Psoas muscle (tissue), 8 donors: ENCODE results near the gene AHR. TPM values are rescaled to one million over a fixed set of nuclear protein-coding genes. Genes with fewer than 3 reads are reported as not detected.

Experiments
- ATAC-seq, 4 donors: fragments of 200-7000 bp; cut with Tn5 transposase; one replicate each; pipeline ENCODE4 v1.9.1; 2020; ENCODE audit warnings: moderate library complexity in 3 of 4, mild to moderate bottlenecking in 2 of 4
- DNase-seq, 2 donors: peaks; one replicate each; pipeline ENCODE4 v3.0.0-alpha.2; 2020
- H3K27ac ChIP-seq: fragments of 200-600 bp; one replicate; pipeline ENCODE4 v1.8.0; 2022
- H3K27me3 ChIP-seq, 3 donors: fragments of 200-600 bp in 1 of 3; one replicate each; pipeline versions ENCODE4 v1.6.1 to v1.8.0; 2013 to 2022; ENCODE audit warnings: low read length in 2 of 3, mild to moderate bottlenecking in 2 of 3, moderate library complexity in 1 of 3; ENCODE audit not compliant: insufficient read depth in 3 of 3
- H3K36me3 ChIP-seq, 2 donors: fragments of 200-600 bp in 1 of 2; one replicate each; pipeline versions ENCODE4 v1.6.1 to v1.8.0; 2013 to 2022; ENCODE audit warnings: low read depth in 1 of 2, mild to moderate bottlenecking in 1 of 2, moderate library complexity in 1 of 2; ENCODE audit not compliant: insufficient read depth in 1 of 2
- H3K4me1 ChIP-seq: fragments of 200-600 bp; one replicate; pipeline ENCODE4 v1.8.0; 2022
- H3K4me3 ChIP-seq: fragments of 200-600 bp; one replicate; pipeline ENCODE4 v1.8.0; 2022; ENCODE audit warnings: mild to moderate bottlenecking
- H3K9me3 ChIP-seq: fragments of 200-600 bp; one replicate; pipeline ENCODE4 v1.8.0; 2022
- CTCF ChIP-seq: fragments of 200-600 bp; IDR thresholded peaks from one replicate; pipeline ENCODE4 v1.8.0; 2022; ENCODE audit warnings: antibody characterized with exemption
- WGBS, 3 donors: extraction: QIAGEN DNeasy Blood & Tissue Kit; methylation state at CpG; one replicate each; pipeline versions ENCODE4 v1.1.6 to v1.1.7; 2013; 5-methylcytosine and 5-hydroxymethylcytosine counted together
- intact Hi-C, 2 donors: fragments of 100-400 bp; cut with DNase I; formaldehyde crosslinking; loops; one replicate each; pipeline versions ENCODE4 v1.11.0 to v1.14.2; 2022
- polyA plus RNA-seq, 3 donors: library from polyadenylated mRNA; stranded (reverse); fragments of 200-250 nt; gene quantifications; one replicate each; pipeline ENCODE4 v1.2.3, GENCODE V29; 2013
- total RNA-seq, 4 donors: library from RNA; stranded (reverse); fragmentation: NEBNext Ultra II Directional in 2 of 4; extraction: Animal tissue kit (Norgen Biotek cat#: 25700) in 2 of 4; gene quantifications; one replicate each; pipeline versions ENCODE4 v1.2.1 to v1.2.4, GENCODE V29; 2021 to 2023
- donor health status: healthy with polysubstance abuse.
- donor health status: DM: no; HTN: no; CAD: no; lungs with moderate emphysema.
- donor health status: Bipolar disorder and iron deficiency.
- donor health status: healthy.
- donor health status: DM: yes; HTN: yes; CAD: no.
- donor health status: DM: no; HTN: no; CAD: no.
- donor health status: DM: no; HTN: no; CAD: no.
- donor health status: DM: yes; HTN: yes; CAD: no.

AHR gene
- total and polyA plus RNA-seq, 7 donors: 1.4 to 9.2 (median 3.8) TPM

- no peaks in the 10 kb centered on the region for H3K36me3 ChIP-seq
- WGBS, 3 donors: 79 to 82% (median 82%) methylated on average over 2 of the region's 2 CpGs
- no peaks in the 10 kb centered on the region for H3K27me3 ChIP-seq
- TF ChIP-seq CTCF: no peak
- intact Hi-C loops: no loop called here
- H3K4me3 ChIP-seq: no peak overlapping the region
- no peaks in the 10 kb centered on the region for H3K9me3 ChIP-seq
- no peak for ATAC-seq
- no peak overlapping the region for H3K27ac ChIP-seq
- H3K4me1 ChIP-seq: no peaks in the 10 kb centered on the region
- no peak for DNase-seq
These were observed 69.0 kb downstream of the AHR start for GRCh38 chr7:17367502-17367901.

- no peak for DNase-seq
- no peak for ATAC-seq
- Histone ChIP-seq H3K27ac (no peak overlapping the region), H3K4me3 (no peak overlapping the region), H3K9me3 (no peaks in the 10 kb centered on the region), H3K36me3 (no peaks in the 10 kb centered on the region), H3K27me3 (no peaks in the 10 kb centered on the region), H3K4me1 (no peaks in the 10 kb centered on the region)
- intact Hi-C loops: no loop called here
- no peak for TF ChIP-seq CTCF
- 71 to 82% (median 80%) methylated on average over 3 of the region's 3 CpGs for WGBS, 3 donors
These were observed 70.5 kb downstream of the AHR start for GRCh38 chr7:17368856-17369524.

GRCh38 chr7:17369691-17370426 is 71.4 kb downstream of the AHR start:
- Histone ChIP-seq H3K4me3 (no peak overlapping the region), H3K9me3 (no peaks in the 10 kb centered on the region), H3K4me1 (no peaks in the 10 kb centered on the region), H3K27ac (no peak overlapping the region), H3K36me3 (no peaks in the 10 kb centered on the region), H3K27me3 (no peaks in the 10 kb centered on the region)
- DNase-seq (no peak), ATAC-seq (peak in 2 of 4 donors; percentile 36 to 44)
- intact Hi-C loops: no loop called here
- 81 to 84% (median 83%) methylated on average over 8 of the region's 8 CpGs for WGBS, 3 donors
- TF ChIP-seq CTCF: no peak

GRCh38 chr7:17370901-17371585 is 72.6 kb downstream of the AHR start:
- no peak overlapping the region for H3K4me3 ChIP-seq
- no peaks in the 10 kb centered on the region for H3K36me3 ChIP-seq
- intact Hi-C loops: no loop called here
- no peaks in the 10 kb centered on the region for H3K27me3 ChIP-seq
- H3K4me1 ChIP-seq: no peaks in the 10 kb centered on the region
- DNase-seq (no peak), ATAC-seq (no peak)
- no peak for TF ChIP-seq CTCF
- H3K9me3 ChIP-seq: no peaks in the 10 kb centered on the region
- WGBS, 3 donors: 86 to 92% (median 90%) methylated on average over 4 of the region's 4 CpGs
- no peak overlapping the region for H3K27ac ChIP-seq
